ENCODE measurements around the gene FLT1.

FLT1 gene

DNA sequence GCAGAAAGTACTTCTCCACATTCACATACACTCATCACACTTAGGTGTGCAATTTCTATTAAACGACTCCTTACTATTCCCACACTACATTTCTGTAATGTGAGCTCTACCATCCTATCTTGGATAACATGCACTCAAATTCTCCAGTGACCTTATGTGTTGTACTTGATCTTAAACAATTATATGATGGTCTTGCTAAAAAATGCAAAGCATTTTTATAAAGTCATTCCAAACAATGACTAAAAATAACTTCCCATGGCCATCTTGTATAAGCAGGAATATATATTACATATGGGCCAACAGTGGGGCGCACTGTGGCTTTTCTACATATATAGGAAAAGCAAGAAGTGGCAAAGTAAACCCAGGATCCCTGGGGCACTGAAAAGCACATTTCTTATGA, 155.5 kb downstream of the FLT1 start:
- Histone ChIP-seq H3F3A (ENCODE audit: insufficient read depth, low read length) (no peaks in the 10 kb centered on the region), H3K9me2 (ENCODE audit: low read depth, low read length) (no peaks in the 10 kb centered on the region), H3K36me3 (ENCODE audit: insufficient read depth, low read length) (no peaks in the 10 kb centered on the region), H4K20me1 (ENCODE audit: insufficient read depth, low read length) (no peaks in the 10 kb centered on the region), H3K9ac (ENCODE audit: low read length) (no peak overlapping the region), H3K27me3 (ENCODE audit: insufficient read depth, low read length) (no peaks in the 10 kb centered on the region), H3K4me2 (ENCODE audit: low read length) (no peak overlapping the region), H3K9me3 (ENCODE audit: low read length) (no peaks in the 10 kb centered on the region), H2AFZ (ENCODE audit: low read length) (no peak overlapping the region), H3K79me2 (ENCODE audit: insufficient read depth, low read length) (no peaks in the 10 kb centered on the region), H3K27ac (ENCODE audit: low read depth, low read length, poor library complexity, severe bottlenecking) (no peak overlapping the region), H3K4me3 (ENCODE audit: low read depth, low read length, poor library complexity, severe bottlenecking) (no peak overlapping the region), H3K4me1 (ENCODE audit: insufficient read depth, low read length, severe bottlenecking) (no peaks in the 10 kb centered on the region)
- TF ChIP-seq CTCF (IDR thresholded peaks at IDR 0.05; ENCODE audit: low read length) (no peak), EZH2 (IDR thresholded peaks at IDR 0.05; ENCODE audit: borderline replicate concordance, low read length) (no peak)

- Histone ChIP-seq H3K9me2 (ENCODE audit: low read depth, low read length) (no peaks in the 10 kb centered on the region), H3K79me2 (ENCODE audit: insufficient read depth, low read length) (no peaks in the 10 kb centered on the region), H3K27me3 (ENCODE audit: insufficient read depth, low read length) (no peaks in the 10 kb centered on the region), H3K9ac (ENCODE audit: low read length) (no peak overlapping the region), H3F3A (ENCODE audit: insufficient read depth, low read length) (no peaks in the 10 kb centered on the region), H3K4me3 (ENCODE audit: low read depth, low read length, poor library complexity, severe bottlenecking) (no peak overlapping the region), H3K27ac (ENCODE audit: low read depth, low read length, poor library complexity, severe bottlenecking) (no peak overlapping the region), H3K4me1 (ENCODE audit: insufficient read depth, low read length, severe bottlenecking) (no peaks in the 10 kb centered on the region), H4K20me1 (ENCODE audit: insufficient read depth, low read length) (no peaks in the 10 kb centered on the region), H3K36me3 (ENCODE audit: insufficient read depth, low read length) (no peaks in the 10 kb centered on the region), H3K9me3 (ENCODE audit: low read length) (no peaks in the 10 kb centered on the region), H2AFZ (ENCODE audit: low read length) (no peak overlapping the region), H3K4me2 (ENCODE audit: low read length) (no peak overlapping the region)
- no peak for TF ChIP-seq EZH2 (IDR thresholded peaks at IDR 0.05; ENCODE audit: borderline replicate concordance, low read length)
- no peak for TF ChIP-seq CTCF (IDR thresholded peaks at IDR 0.05; ENCODE audit: low read length)
Observed at GRCh38 chr13:28338742-28339141, 156.2 kb downstream of the FLT1 start.

- Histone ChIP-seq H3K27me3 (ENCODE audit: insufficient read depth, low read length) (no peaks in the 10 kb centered on the region), H3K4me3 (ENCODE audit: low read depth, low read length, poor library complexity, severe bottlenecking) (no peak overlapping the region), H3K4me1 (ENCODE audit: insufficient read depth, low read length, severe bottlenecking) (no peaks in the 10 kb centered on the region), H3F3A (ENCODE audit: insufficient read depth, low read length) (no peaks in the 10 kb centered on the region), H3K79me2 (ENCODE audit: insufficient read depth, low read length) (no peaks in the 10 kb centered on the region), H3K9me3 (ENCODE audit: low read length) (no peaks in the 10 kb centered on the region), H3K27ac (ENCODE audit: low read depth, low read length, poor library complexity, severe bottlenecking) (no peak overlapping the region), H4K20me1 (ENCODE audit: insufficient read depth, low read length) (no peaks in the 10 kb centered on the region), H3K36me3 (ENCODE audit: insufficient read depth, low read length) (no peaks in the 10 kb centered on the region), H3K4me2 (ENCODE audit: low read length) (no peak overlapping the region), H2AFZ (ENCODE audit: low read length) (no peak overlapping the region), H3K9me2 (ENCODE audit: low read depth, low read length) (no peaks in the 10 kb centered on the region), H3K9ac (ENCODE audit: low read length) (no peak overlapping the region)
- no peak for TF ChIP-seq EZH2 (IDR thresholded peaks at IDR 0.05; ENCODE audit: borderline replicate concordance, low read length)
- TF ChIP-seq CTCF (IDR thresholded peaks at IDR 0.05; ENCODE audit: low read length): no peak
Observed at GRCh38 chr13:28338006-28338574, 156.8 kb downstream of the FLT1 start.

Data from OCI-LY1 (cell line).